CD4-positive, alpha-beta T cell treated with Interferon gamma for 1 hour (primary cell): Measurements from ENCODE around the gene NFIB.

Experiments
- DNase-seq: peaks from one replicate; pipeline ENCODE4 v3.0.0-alpha.2; 2020

Gene NFIB

GRCh38 chr9:14318361-14318760 is 4.4 kb upstream of the NFIB start:
- DNase-seq: no peak

GRCh38 chr9:14317667-14318320 is 3.9 kb upstream of the NFIB start:
- no peak for DNase-seq

GRCh38 chr9:14316602-14317300 is 2.8 kb upstream of the NFIB start:
- no peak for DNase-seq

- DNase-seq: no peak
Observed at GRCh38 chr9:14315875-14316601, 2.1 kb upstream of the NFIB start.

GRCh38 chr9:14314929-14315874 is 1.3 kb upstream of the NFIB start:
- DNase-seq: no peak

- no peak for DNase-seq
Observed at GRCh38 chr9:14314424-14314928, 535 bp upstream of the NFIB start.

GRCh38 chr9:14313378-14313940 is 482 bp downstream of the NFIB start:
- DNase-seq: no peak

- DNase-seq: no peak
Observed at GRCh38 chr9:14312719-14313377, 1.1 kb downstream of the NFIB start.

GRCh38 chr9:14311956-14312685 is 1.8 kb downstream of the NFIB start:
- DNase-seq: no peak

GRCh38 chr9:14311171-14311949 is 2.6 kb downstream of the NFIB start:
- no peak for DNase-seq

- no peak for DNase-seq
Observed at GRCh38 chr9:14310311-14310710, 3.6 kb downstream of the NFIB start.

GRCh38 chr9:14309403-14309802 is 4.5 kb downstream of the NFIB start:
- no peak for DNase-seq

GRCh38 chr9:14308853-14309145 is 5.1 kb downstream of the NFIB start:
- DNase-seq: no peak

GRCh38 chr9:14307989-14308852 is 5.7 kb downstream of the NFIB start:
- no peak for DNase-seq

GRCh38 chr9:14306672-14307660 is 7.0 kb downstream of the NFIB start:
- no peak for DNase-seq

GRCh38 chr9:14306188-14306587 is 7.8 kb downstream of the NFIB start:
- no peak for DNase-seq

GRCh38 chr9:14304259-14304658 is 9.7 kb downstream of the NFIB start:
- DNase-seq: no peak

GRCh38 chr9:14303521-14303920 is 10.4 kb downstream of the NFIB start:
- DNase-seq: no peak
